ENCODE results near the gene PSTPIP1.
A peak's percentile ranks its signal among the peaks of the same experiment; 100 is the strongest.

The PSTPIP1 gene

GRCh38 chr15:77019521-77020331, 24.8 kb downstream of the PSTPIP1 start:
- no peak for DNase-seq (ENCODE audit: low read depth)

GRCh38 chr15:77020348-77021087, 25.6 kb downstream of the PSTPIP1 start:
- no peak for DNase-seq (ENCODE audit: low read depth)

- no peak for DNase-seq (ENCODE audit: low read depth)
Measured at GRCh38 chr15:77021088-77021481, 26.2 kb downstream of the PSTPIP1 start.

- no peak for DNase-seq (ENCODE audit: low read depth)
Measured at GRCh38 chr15:77021803-77022381, 27.0 kb downstream of the PSTPIP1 start.

GRCh38 chr15:77022646-77023575, 28.0 kb downstream of the PSTPIP1 start:
- DNase-seq (ENCODE audit: low read depth) = no peak

- DNase-seq (ENCODE audit: low read depth) = no peak
Measured at GRCh38 chr15:77023576-77024272, 28.8 kb downstream of the PSTPIP1 start.

GRCh38 chr15:77024273-77025082, 29.6 kb downstream of the PSTPIP1 start:
- peak; percentile 44 for DNase-seq (ENCODE audit: low read depth)

- no peak for DNase-seq (ENCODE audit: low read depth)
Measured at GRCh38 chr15:77025083-77025901, 30.4 kb downstream of the PSTPIP1 start.

- DNase-seq (ENCODE audit: low read depth) = no peak
Measured at GRCh38 chr15:77025941-77026411, 31.1 kb downstream of the PSTPIP1 start.

GRCh38 chr15:77026501-77027110, 31.7 kb downstream of the PSTPIP1 start:
- DNase-seq (ENCODE audit: low read depth) = no peak

- DNase-seq (ENCODE audit: low read depth) = no peak
Measured at GRCh38 chr15:77027111-77027696, 32.3 kb downstream of the PSTPIP1 start.

- no peak for DNase-seq (ENCODE audit: low read depth)
Measured at GRCh38 chr15:77027697-77028450, 32.9 kb downstream of the PSTPIP1 start.

GRCh38 chr15:77028451-77029165, 33.7 kb downstream of the PSTPIP1 start:
- DNase-seq (ENCODE audit: low read depth) = no peak

GRCh38 chr15:77029166-77030047, 34.5 kb downstream of the PSTPIP1 start:
- no peak for DNase-seq (ENCODE audit: low read depth)

- no peak for DNase-seq (ENCODE audit: low read depth)
Measured at GRCh38 chr15:77030048-77030927, 35.4 kb downstream of the PSTPIP1 start.
